Body of pancreas (tissue), 4 donors: Measurements from ENCODE around the gene AQP1. TPM values are rescaled to one million over a fixed set of nuclear protein-coding genes. Genes with fewer than 3 reads are reported as not detected.

Source experiments
- ATAC-seq: fragments of 150-250 bp; one replicate; pipeline ENCODE4 v1.9.1; 2016
- DNase-seq, 4 donors: peaks; one replicate each; pipeline ENCODE4 v3.0.0-alpha.2; 2019
- H3K27ac ChIP-seq, 4 donors: fragments of 200-600 bp; sonication (generic); 1 replicate in 3 of 4; 2 replicates in 1 of 4; pipeline versions ENCODE4 v1.5.1 to v1.6.1; 2016 to 2019; ENCODE audit warnings: mild to moderate bottlenecking in 1 of 4, mixed read lengths in 1 of 4, moderate library complexity in 1 of 4
- H3K27me3 ChIP-seq, 2 donors: fragments of 200-600 bp; sonication (generic); one replicate each; pipeline ENCODE4 v1.6.0; 2016; ENCODE audit warnings: mild to moderate bottlenecking in 1 of 2
- H3K36me3 ChIP-seq, 2 donors: fragments of 200-600 bp; sonication (generic); replicated peaks in 1 of 2; 2 replicates each; pipeline ENCODE4 v1.5.1; 2016; ENCODE audit warnings: low read depth in 2 of 2; ENCODE audit not compliant: insufficient read depth in 1 of 2
- H3K4me1 ChIP-seq: fragments of 200-600 bp; sonication (generic); one replicate; pipeline ENCODE4 v1.6.0; 2016
- H3K4me3 ChIP-seq, 2 donors: fragments of 200-600 bp; sonication (generic); 1 replicate in 1 of 2; 2 replicates in 1 of 2; pipeline ENCODE4 v1.5.1; 2016 to 2019
- H3K9me3 ChIP-seq, 3 donors: fragments of 200-600 bp; sonication (generic); 1 replicate in 2 of 3; 2 replicates in 1 of 3; pipeline ENCODE4 v1.5.1; 2016
- POLR2A ChIP-seq, 3 donors: fragments of 450-650 bp; IDR thresholded peaks; one replicate each; pipeline ENCODE4 v1.6.1; 2016; ENCODE audit warnings: antibody characterized with exemption in 3 of 3, mild to moderate bottlenecking in 2 of 3
- WGBS, 2 donors: methylation state at CpG; one replicate each; pipeline ENCODE4 v1.1.5; 2017; 5-methylcytosine and 5-hydroxymethylcytosine counted together
- intact Hi-C: fragments of 100-400 bp; cut with DNase I; formaldehyde crosslinking; loops from one replicate; pipeline ENCODE4 v1.15.1; 2023
- total RNA-seq, 2 donors: library from RNA; depleted of rRNA; stranded (reverse); fragments of >200 nt; gene quantifications; one replicate each; pipeline ENCODE4 v1.1.0, GENCODE V29; 2016
- TF ChIP-seq, protein P1 (sequence below), 7 experiments: fragments of 450-650 bp in 4 of 7; fragments of 200-600 bp in 3 of 7; sonication (generic) in 3 of 7; IDR thresholded peaks; one replicate each; pipeline ENCODE4 v1.5.1; 2016 to 2019; ENCODE audit warnings: antibody characterized with exemption in 7 of 7

Gene AQP1
- total RNA-seq, 2 donors from 2014 or later, result 197 to 204 TPM

- Histone ChIP-seq H3K36me3 (no peaks in the 10 kb centered on the region), H3K4me3 (no peak overlapping the region), H3K27ac (no peak overlapping the region), H3K27me3 (no peaks in the 10 kb centered on the region), H3K4me1 (peaks cover 63% of the 10 kb centered on the region), H3K9me3 (no peaks in the 10 kb centered on the region)
- ATAC-seq (no peak), DNase-seq (no peak)
- intact Hi-C loops, result no loop called here
- 90 to 98% methylated on average over 8 to 11 of the region's 11 CpGs for WGBS, 2 donors
- TF ChIP-seq, protein P1, sequence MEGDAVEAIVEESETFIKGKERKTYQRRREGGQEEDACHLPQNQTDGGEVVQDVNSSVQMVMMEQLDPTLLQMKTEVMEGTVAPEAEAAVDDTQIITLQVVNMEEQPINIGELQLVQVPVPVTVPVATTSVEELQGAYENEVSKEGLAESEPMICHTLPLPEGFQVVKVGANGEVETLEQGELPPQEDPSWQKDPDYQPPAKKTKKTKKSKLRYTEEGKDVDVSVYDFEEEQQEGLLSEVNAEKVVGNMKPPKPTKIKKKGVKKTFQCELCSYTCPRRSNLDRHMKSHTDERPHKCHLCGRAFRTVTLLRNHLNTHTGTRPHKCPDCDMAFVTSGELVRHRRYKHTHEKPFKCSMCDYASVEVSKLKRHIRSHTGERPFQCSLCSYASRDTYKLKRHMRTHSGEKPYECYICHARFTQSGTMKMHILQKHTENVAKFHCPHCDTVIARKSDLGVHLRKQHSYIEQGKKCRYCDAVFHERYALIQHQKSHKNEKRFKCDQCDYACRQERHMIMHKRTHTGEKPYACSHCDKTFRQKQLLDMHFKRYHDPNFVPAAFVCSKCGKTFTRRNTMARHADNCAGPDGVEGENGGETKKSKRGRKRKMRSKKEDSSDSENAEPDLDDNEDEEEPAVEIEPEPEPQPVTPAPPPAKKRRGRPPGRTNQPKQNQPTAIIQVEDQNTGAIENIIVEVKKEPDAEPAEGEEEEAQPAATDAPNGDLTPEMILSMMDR (IDR thresholded peaks at IDR 0.05), result no peak
- TF ChIP-seq POLR2A (IDR thresholded peaks at IDR 0.05), result no peak
Observed at GRCh38 chr7:30902466-30902865, 9.2 kb upstream of the AQP1 start.

DNA sequence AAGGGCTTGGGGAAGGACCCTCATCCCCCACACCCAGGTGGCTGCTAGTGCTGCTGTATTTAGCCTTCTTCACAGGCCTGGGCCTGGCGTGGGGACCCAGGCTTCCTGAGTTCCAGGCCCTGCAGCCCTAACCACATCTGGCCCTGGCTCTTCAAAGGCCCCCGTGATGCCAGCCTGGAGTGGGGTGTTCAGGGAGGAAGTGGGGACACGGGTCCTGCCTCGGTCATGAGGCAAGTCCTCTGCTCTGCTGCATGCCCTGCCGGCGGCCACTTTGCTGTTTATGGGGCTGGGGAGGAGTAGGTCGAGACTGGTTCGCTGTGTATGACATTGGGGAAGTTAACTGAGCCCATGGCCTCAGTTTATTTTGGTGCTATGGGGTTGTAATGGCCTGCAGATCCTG lies 8.5 kb upstream of the AQP1 start:
- TF ChIP-seq, protein P1 (IDR thresholded peaks at IDR 0.05), result no peak
- TF ChIP-seq POLR2A (IDR thresholded peaks at IDR 0.05), result no peak
- 87% methylated on average over 8 of the region's 8 CpGs; no CpG with 5 or more reads in 1 of the 2 donors for WGBS, 2 donors
- Histone ChIP-seq H3K36me3 (no peaks in the 10 kb centered on the region), H3K9me3 (no peaks in the 10 kb centered on the region), H3K27me3 (no peaks in the 10 kb centered on the region), H3K27ac (peak overlapping the region in 1 of 4 donors; percentile 68), H3K4me1 (peaks cover 63% of the 10 kb centered on the region), H3K4me3 (no peak overlapping the region)
- no peak for DNase-seq
- ATAC-seq, result no peak
- intact Hi-C loops, result no loop called here

DNA sequence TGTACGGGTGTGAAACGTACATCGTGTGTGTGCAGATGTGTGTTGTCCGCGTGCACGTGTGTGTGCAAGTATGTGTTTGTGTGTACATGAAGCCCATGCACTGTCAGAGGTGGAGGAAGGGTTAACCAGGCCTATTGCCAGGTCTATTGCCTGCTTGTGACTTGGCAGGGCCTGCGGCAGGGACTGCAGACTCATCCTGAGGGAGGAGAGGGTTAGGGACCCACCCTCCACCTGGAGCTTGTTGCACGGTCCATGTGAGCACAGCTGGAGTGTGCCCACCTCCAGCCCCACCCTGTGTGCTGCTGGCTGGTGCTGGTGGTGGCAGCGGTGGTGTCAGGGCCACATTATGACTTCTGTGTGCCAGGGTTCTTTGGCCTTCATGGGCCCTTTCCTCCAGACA lies 7.1 kb upstream of the AQP1 start:
- DNase-seq (no peak), ATAC-seq (no peak)
- intact Hi-C loops, result no loop called here
- Histone ChIP-seq H3K9me3 (no peaks in the 10 kb centered on the region), H3K27ac (peak overlapping the region; percentile 68 to 76 (median 72)), H3K36me3 (no peaks in the 10 kb centered on the region), H3K4me1 (peaks cover 63% of the 10 kb centered on the region), H3K4me3 (no peak overlapping the region), H3K27me3 (no peaks in the 10 kb centered on the region)
- 65 to 71% methylated on average over 6 to 9 of the region's 9 CpGs for WGBS, 2 donors
- no peak for TF ChIP-seq POLR2A (IDR thresholded peaks at IDR 0.05)
- TF ChIP-seq, protein P1 (IDR thresholded peaks at IDR 0.05), result no peak

DNA sequence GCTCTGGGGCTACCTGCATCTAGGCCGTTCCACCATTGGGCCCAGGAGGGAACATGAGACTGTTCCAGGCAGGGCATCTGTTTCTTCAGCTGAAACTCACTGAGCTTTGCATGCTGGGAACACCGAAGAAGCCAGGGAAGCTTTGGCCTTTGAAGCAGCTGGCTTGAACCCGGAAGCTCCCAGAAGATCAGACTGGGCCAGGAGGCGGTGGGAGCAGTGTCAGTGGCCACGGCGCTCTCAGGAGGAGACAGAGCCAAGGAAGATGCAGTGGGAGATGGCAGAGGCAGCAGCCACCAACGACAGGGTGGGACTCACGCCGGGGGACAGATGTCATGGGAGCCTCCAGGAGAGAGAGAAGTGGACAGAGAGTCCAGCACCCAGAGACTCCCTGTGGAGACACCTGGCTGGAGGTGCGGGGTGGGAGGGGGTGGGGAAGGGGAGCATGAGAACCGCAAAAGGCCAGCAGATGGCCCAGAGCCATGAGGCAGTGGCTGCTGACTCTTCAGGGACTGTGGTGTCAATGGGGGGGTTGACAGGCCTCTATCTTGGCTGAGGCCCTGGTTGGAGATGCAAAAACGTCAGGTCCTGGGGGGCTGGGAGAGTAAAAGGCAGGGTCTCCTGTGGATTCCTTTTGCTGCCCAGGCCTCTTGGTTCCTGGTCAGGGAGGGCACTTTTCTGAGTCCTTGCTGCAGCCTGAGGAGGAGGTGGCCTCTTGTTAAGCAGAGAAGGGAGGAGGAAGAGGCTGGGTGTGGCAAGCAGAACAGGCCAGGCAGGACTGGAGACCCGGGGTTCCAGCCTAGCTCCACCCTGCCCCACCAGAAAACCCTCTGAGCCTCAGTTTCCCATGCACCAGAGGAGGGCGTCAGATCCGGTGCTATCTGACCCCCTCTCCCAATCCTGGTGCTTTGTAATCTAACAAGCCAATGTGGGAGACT lies 6.3 kb upstream of the AQP1 start:
- H3K27me3 ChIP-seq, result no peaks in the 10 kb centered on the region
- no peaks in the 10 kb centered on the region for H3K36me3 ChIP-seq
- peak overlapping the region; percentile 68 to 76 (median 72) for H3K27ac ChIP-seq
- H3K4me3 ChIP-seq, result peak overlapping the region; percentile 6 to 9
- peak; percentile 73 to 83 (median 78) for DNase-seq
- ATAC-seq, result peak; percentile 72
- 43% methylated on average over 12 to 15 of the region's 15 CpGs for WGBS, 2 donors
- H3K4me1 ChIP-seq, result peaks cover 63% of the 10 kb centered on the region
- no peaks in the 10 kb centered on the region for H3K9me3 ChIP-seq
- intact Hi-C loops, result no loop called here
- TF ChIP-seq POLR2A (IDR thresholded peaks at IDR 0.05), result peak; percentile 18 to 70 (median 69)
- TF ChIP-seq, protein P1 (IDR thresholded peaks at IDR 0.05), result no peak
